Vagina (tissue), 2 donors: ENCODE measurements around the gene DPP4. TPM values are rescaled to one million over a fixed set of nuclear protein-coding genes. Genes with fewer than 3 reads are reported as not detected.
A peak's percentile ranks its signal among the peaks of the same experiment; 100 is the strongest.

Experiments
- DNase-seq, 2 donors: peaks; one replicate each; pipeline ENCODE4 v3.0.0-alpha.2; 2017; ENCODE audit errors: extremely low spot score in 2 of 2
- H3K27ac ChIP-seq: fragments of 200-600 bp; sonication (generic); one replicate; pipeline ENCODE4 v1.5.1; 2019
- H3K27me3 ChIP-seq: fragments of 200-600 bp; sonication (generic); one replicate; pipeline ENCODE4 v1.5.1; 2019
- H3K36me3 ChIP-seq, 2 donors: fragments of 200-600 bp; sonication (generic); one replicate each; pipeline ENCODE4 v1.5.1; 2017 to 2019
- H3K4me1 ChIP-seq: fragments of 200-600 bp; sonication (generic); one replicate; pipeline ENCODE4 v1.5.1; 2019
- H3K4me3 ChIP-seq, 2 donors: fragments of 200-600 bp; sonication (generic); 1 replicate in 1 of 2; 2 replicates in 1 of 2; pipeline ENCODE4 v1.5.1; 2016 to 2019
- H3K9me3 ChIP-seq: fragments of 200-600 bp; sonication (generic); one replicate; pipeline ENCODE4 v1.5.1; 2019
- CTCF ChIP-seq, 3 experiments: fragments of 450-650 bp in 2 of 3; fragments of 200-600 bp in 1 of 3; sonication (generic) in 1 of 3; IDR thresholded peaks; one replicate each; pipeline ENCODE4 v1.5.1; 2017 to 2019; ENCODE audit warnings: antibody characterized with exemption in 3 of 3, mild to moderate bottlenecking in 2 of 3, moderate library complexity in 2 of 3
- POLR2A ChIP-seq, 2 donors: fragments of 450-650 bp; IDR thresholded peaks; one replicate each; pipeline ENCODE4 v1.6.1; 2017; ENCODE audit warnings: antibody characterized with exemption in 2 of 2, mild to moderate bottlenecking in 2 of 2, moderate library complexity in 2 of 2
- POLR2AphosphoS5 ChIP-seq, 2 donors: sonication (generic); formaldehyde crosslinking; IDR thresholded peaks; one replicate each; pipeline ENCODE4 v1.9.0; 2017; ENCODE audit warnings: antibody characterized with exemption in 2 of 2, mild to moderate bottlenecking in 2 of 2, low read depth in 1 of 2; ENCODE audit not compliant: insufficient read depth in 1 of 2
- intact Hi-C: fragments of 100-400 bp; cut with DNase I; formaldehyde crosslinking; loops from one replicate; pipeline ENCODE4 v1.15.1; 2023
- total RNA-seq: library from RNA; depleted of rRNA; stranded (reverse); fragments of >200 nt; gene quantifications from one replicate; pipeline ENCODE4 v1.2.3, GENCODE V29; 2016

Gene DPP4
- total RNA-seq, 1 donor from 2014 or later, result 15.5 TPM

GRCh38 chr2:162072976-162073887 is 783 bp downstream of the DPP4 start:
- peaks cover 4% of the 10 kb centered on the region for H3K4me1 ChIP-seq
- TF ChIP-seq POLR2AphosphoS5 (IDR thresholded peaks at IDR 0.05; ENCODE audit: insufficient read depth in 1 of 2, low read depth in 1 of 2) (no peak), POLR2A (IDR thresholded peaks at IDR 0.05) (no peak), CTCF (IDR thresholded peaks at IDR 0.05) (no peak)
- peak overlapping the region; percentile 56 to 64 for H3K4me3 ChIP-seq
- H3K36me3 ChIP-seq, result no peaks in the 10 kb centered on the region
- intact Hi-C loops, result no loop called here
- no peaks in the 10 kb centered on the region for H3K9me3 ChIP-seq
- no peaks in the 10 kb centered on the region for H3K27me3 ChIP-seq
- H3K27ac ChIP-seq, result peak overlapping the region; percentile 61
- DNase-seq, result no peak

DNA sequence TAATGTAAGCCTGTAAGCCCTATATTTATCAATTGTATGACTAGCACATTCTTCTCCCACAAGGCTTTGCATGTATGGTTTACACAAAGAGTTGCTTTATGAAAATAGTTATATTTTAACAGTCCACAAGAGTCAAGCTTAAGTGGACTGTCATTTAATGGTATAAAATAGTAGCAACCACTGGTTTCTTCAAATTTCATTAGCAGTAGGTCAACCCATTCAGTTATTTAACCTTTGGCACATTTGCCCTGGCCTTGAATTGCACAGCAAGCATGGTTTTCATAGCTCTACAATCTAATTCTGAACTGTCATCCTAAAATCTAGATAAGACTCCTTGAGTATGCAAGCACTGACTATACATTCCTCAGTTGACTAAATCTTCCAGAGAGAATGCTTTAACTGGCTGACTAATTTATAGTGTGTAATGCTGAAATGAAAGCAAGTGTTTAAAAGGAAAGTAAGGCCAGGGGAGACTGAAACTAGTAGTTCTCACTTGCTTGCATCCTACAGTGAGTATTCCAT is 1.8 kb downstream of the DPP4 start:
- intact Hi-C loops, result no loop called here
- TF ChIP-seq CTCF (IDR thresholded peaks at IDR 0.05), result no peak
- TF ChIP-seq POLR2A (IDR thresholded peaks at IDR 0.05), result no peak
- no peak for TF ChIP-seq POLR2AphosphoS5 (IDR thresholded peaks at IDR 0.05; ENCODE audit: insufficient read depth in 1 of 2, low read depth in 1 of 2)
- DNase-seq, result no peak
- Histone ChIP-seq H3K27ac (no peak overlapping the region), H3K4me1 (peaks cover 4% of the 10 kb centered on the region), H3K9me3 (no peaks in the 10 kb centered on the region), H3K4me3 (peak overlapping the region in 1 of 2 donors; percentile 64), H3K36me3 (no peaks in the 10 kb centered on the region), H3K27me3 (no peaks in the 10 kb centered on the region)

DNA sequence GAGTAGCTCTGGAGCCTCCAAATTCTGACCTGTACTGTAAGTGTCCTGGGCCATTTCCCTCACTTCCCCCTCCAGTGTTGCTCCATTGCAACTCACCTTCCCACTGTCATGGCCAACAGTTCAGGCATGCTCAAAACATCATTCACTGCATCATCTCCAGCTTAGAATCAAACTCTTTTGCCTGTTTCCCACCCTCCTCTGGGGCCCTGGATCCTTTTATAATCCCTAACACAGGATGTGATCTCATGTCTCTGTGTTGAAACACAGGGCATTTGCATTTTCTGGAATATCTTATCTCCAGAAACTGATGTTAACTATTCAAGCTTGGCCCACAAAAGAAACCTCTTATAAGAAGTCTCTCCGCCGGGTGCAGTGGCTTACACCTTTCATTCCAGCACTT is 3.0 kb downstream of the DPP4 start:
- H3K27me3 ChIP-seq, result no peaks in the 10 kb centered on the region
- no peak overlapping the region for H3K4me3 ChIP-seq
- no peaks in the 10 kb centered on the region for H3K36me3 ChIP-seq
- H3K27ac ChIP-seq, result no peak overlapping the region
- H3K4me1 ChIP-seq, result peaks cover 4% of the 10 kb centered on the region
- H3K9me3 ChIP-seq, result no peaks in the 10 kb centered on the region
- DNase-seq, result no peak
- TF ChIP-seq POLR2AphosphoS5 (IDR thresholded peaks at IDR 0.05; ENCODE audit: insufficient read depth in 1 of 2, low read depth in 1 of 2), result no peak
- TF ChIP-seq CTCF (IDR thresholded peaks at IDR 0.05), result no peak
- no peak for TF ChIP-seq POLR2A (IDR thresholded peaks at IDR 0.05)
- intact Hi-C loops, result no loop called here

DNA sequence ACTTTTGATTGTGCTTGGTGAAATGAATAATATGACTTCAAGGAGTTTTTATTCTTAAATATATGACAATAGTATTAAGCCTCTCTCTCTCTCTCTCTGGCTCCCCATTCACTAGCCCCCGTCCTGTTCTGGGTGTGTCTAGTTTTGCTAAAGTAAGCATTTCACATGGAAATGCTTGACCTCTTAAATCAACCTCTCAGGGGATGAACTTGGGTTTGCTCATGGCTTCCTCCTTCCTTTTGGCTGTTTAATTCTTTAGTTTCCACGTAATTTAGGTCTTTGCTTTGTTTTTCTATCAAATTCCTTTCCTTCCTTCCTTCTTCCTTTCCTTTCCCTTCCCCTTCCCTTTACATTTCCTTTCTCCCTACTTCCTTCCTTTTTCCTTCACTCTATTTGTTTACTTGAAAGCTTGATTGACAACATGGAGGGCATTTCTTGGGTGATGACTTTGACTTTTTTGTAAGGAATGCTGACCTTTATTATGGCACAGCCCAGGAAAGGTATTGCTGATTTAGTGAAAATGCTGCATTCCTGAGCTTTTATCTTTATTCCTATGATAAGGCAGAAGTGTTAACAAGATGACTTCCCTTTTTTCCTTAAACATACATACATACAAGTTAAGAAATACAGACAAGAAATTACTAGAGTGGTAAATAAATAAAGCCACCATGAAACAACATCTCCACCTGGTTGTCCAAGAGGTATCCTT is 3.6 kb downstream of the DPP4 start:
- TF ChIP-seq POLR2AphosphoS5 (IDR thresholded peaks at IDR 0.05; ENCODE audit: insufficient read depth in 1 of 2, low read depth in 1 of 2) (no peak), POLR2A (IDR thresholded peaks at IDR 0.05) (no peak), CTCF (IDR thresholded peaks at IDR 0.05) (no peak)
- Histone ChIP-seq H3K9me3 (no peaks in the 10 kb centered on the region), H3K4me3 (no peak overlapping the region), H3K4me1 (peaks cover 4% of the 10 kb centered on the region), H3K36me3 (no peaks in the 10 kb centered on the region), H3K27me3 (no peaks in the 10 kb centered on the region), H3K27ac (no peak overlapping the region)
- intact Hi-C loops, result no loop called here
- no peak for DNase-seq
